Endodermal cell (in vitro differentiated cells): ENCODE measurements around the gene RIC1. TPM values are rescaled to one million over a fixed set of nuclear protein-coding genes. Genes with fewer than 3 reads are reported as not detected.

Experiments used
- DNase-seq: peaks from one replicate; pipeline ENCODE4 v3.0.0-alpha.2; 2017
- H3K27ac ChIP-seq: 2 replicates; pipeline ENCODE4 v1.5.1; 2013; ENCODE audit warnings: mild to moderate bottlenecking, low read depth, low read length, moderate library complexity
- H3K27me3 ChIP-seq: 2 replicates; pipeline ENCODE4 v1.6.1; 2013; ENCODE audit warnings: mild to moderate bottlenecking, low read length, moderate library complexity; ENCODE audit not compliant: insufficient read depth, control insufficient read depth, poor library complexity, severe bottlenecking
- H3K36me3 ChIP-seq: 2 replicates; pipeline ENCODE4 v1.7.0; 2013; ENCODE audit warnings: mild to moderate bottlenecking, low read length, moderate library complexity; ENCODE audit not compliant: control insufficient read depth, insufficient read depth
- H3K4me1 ChIP-seq: one replicate; pipeline ENCODE4 v1.7.0; 2013; ENCODE audit warnings: low read length; ENCODE audit not compliant: control insufficient read depth, insufficient read depth
- H3K4me3 ChIP-seq: 2 replicates; pipeline ENCODE4 v1.5.1; 2013; ENCODE audit warnings: mild to moderate bottlenecking, low read length, moderate library complexity
- H3K9ac ChIP-seq: 2 replicates; pipeline ENCODE4 v1.6.1; 2013; ENCODE audit warnings: mild to moderate bottlenecking, low read length, moderate library complexity; ENCODE audit not compliant: poor library complexity, severe bottlenecking; ENCODE audit errors: extremely low read depth
- H3K9me3 ChIP-seq: 2 replicates; pipeline ENCODE4 v1.6.1; 2013; ENCODE audit warnings: mild to moderate bottlenecking, low read length, moderate library complexity; ENCODE audit not compliant: control insufficient read depth
- H3K27ac Mint-ChIP-seq: 2 replicates; pipeline ENCODE4 v1.8.0; 2020; ENCODE audit warnings: mixed read lengths
- H3K27me3 Mint-ChIP-seq: 2 replicates; pipeline ENCODE4 v1.8.0; 2021; ENCODE audit warnings: mild to moderate bottlenecking, mixed read lengths; ENCODE audit not compliant: insufficient read depth
- H3K36me3 Mint-ChIP-seq: 2 replicates; pipeline ENCODE4 v1.8.0; 2020; ENCODE audit warnings: low read depth, mixed read lengths
- H3K4me1 Mint-ChIP-seq: 2 replicates; pipeline ENCODE4 v1.8.0; 2020; ENCODE audit warnings: mixed read lengths
- H3K4me3 Mint-ChIP-seq: 2 replicates; pipeline ENCODE4 v1.8.0; 2020; ENCODE audit warnings: mild to moderate bottlenecking, moderate library complexity, mixed read lengths
- H3K9me3 Mint-ChIP-seq: 2 replicates; pipeline ENCODE4 v1.8.0; 2020; ENCODE audit warnings: mild to moderate bottlenecking, mixed read lengths
- WGBS, 2 experiments: methylation state at CpG; one replicate each; pipeline versions ENCODE4 v1.1.5 to v1.1.7; 2013; ENCODE audit warnings: missing lambda C conversion rate in 2 of 2, mixed read lengths in 1 of 2; ENCODE audit not compliant: insufficient coverage in 1 of 2, insufficient read length in 1 of 2; 5-methylcytosine and 5-hydroxymethylcytosine counted together
- total RNA-seq, 2 donors: library from RNA; stranded (reverse); fragmentation: NEBNext Ultra II Directional in 1 of 2; extraction: Animal tissue kit (Norgen Biotek cat#: 25700) in 1 of 2; gene quantifications; 2 replicates in 1 of 2; 3 replicates in 1 of 2; pipeline ENCODE4 v1.2.1, GENCODE V29; 2021
- TF ChIP-seq, protein P1 (sequence below): fragments of 200-600 bp; sonication (generic); conservative IDR thresholded peaks from 2 replicates; pipeline ENCODE4 v1.5.0; 2021; ENCODE audit warnings: antibody characterized with exemption, mild to moderate bottlenecking

RIC1 gene
- total RNA-seq, 2 donors from 2014 or later, result 27.0 to 27.1 TPM

DNA sequence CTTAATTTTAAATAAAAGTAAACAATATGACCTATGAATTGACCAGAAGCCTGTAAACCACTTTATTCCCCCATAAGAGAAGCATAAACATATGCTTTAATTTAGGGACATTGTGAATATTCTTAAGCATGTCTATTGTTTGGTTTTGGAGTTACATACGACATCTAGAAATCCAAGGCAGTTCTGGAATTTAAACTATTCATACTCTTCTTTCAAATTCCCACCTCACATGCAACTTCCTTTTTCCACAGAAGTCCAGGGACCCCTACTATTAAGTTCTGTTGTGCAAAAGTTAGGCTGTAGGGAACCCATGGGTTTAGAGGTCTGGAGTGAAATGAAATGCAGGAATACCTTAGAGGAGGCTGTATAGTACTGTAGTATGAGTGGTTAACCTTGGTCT lies 2.1 kb downstream of the RIC1 start:
- Histone ChIP-seq H3K36me3 (no peaks in the 10 kb centered on the region), H3K4me3 (peak overlapping the region; percentile 95), H3K4me1 (no peaks in the 10 kb centered on the region), H3K9me3 (peaks cover 20% of the 10 kb centered on the region), H3K27ac (no peak overlapping the region), H3K9ac (peak overlapping the region; percentile 81), H3K27me3 (no peaks in the 10 kb centered on the region)
- peak overlapping the region; percentile 97 for H3K4me3 Mint-ChIP-seq
- H3K4me1 Mint-ChIP-seq, result peaks cover 19% of the 10 kb centered on the region
- DNase-seq, result no peak
- peaks cover 11% of the 10 kb centered on the region for H3K9me3 Mint-ChIP-seq
- no peak overlapping the region for H3K27ac Mint-ChIP-seq
- H3K36me3 Mint-ChIP-seq, result peaks cover 8% of the 10 kb centered on the region
- 77% methylated on average over 1 of the region's 1 CpG; no CpG with 5 or more reads in 1 of the 2 experiments for WGBS, 2 experiments
- TF ChIP-seq, protein P1, sequence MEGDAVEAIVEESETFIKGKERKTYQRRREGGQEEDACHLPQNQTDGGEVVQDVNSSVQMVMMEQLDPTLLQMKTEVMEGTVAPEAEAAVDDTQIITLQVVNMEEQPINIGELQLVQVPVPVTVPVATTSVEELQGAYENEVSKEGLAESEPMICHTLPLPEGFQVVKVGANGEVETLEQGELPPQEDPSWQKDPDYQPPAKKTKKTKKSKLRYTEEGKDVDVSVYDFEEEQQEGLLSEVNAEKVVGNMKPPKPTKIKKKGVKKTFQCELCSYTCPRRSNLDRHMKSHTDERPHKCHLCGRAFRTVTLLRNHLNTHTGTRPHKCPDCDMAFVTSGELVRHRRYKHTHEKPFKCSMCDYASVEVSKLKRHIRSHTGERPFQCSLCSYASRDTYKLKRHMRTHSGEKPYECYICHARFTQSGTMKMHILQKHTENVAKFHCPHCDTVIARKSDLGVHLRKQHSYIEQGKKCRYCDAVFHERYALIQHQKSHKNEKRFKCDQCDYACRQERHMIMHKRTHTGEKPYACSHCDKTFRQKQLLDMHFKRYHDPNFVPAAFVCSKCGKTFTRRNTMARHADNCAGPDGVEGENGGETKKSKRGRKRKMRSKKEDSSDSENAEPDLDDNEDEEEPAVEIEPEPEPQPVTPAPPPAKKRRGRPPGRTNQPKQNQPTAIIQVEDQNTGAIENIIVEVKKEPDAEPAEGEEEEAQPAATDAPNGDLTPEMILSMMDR, result no peak
- H3K27me3 Mint-ChIP-seq, result no peaks in the 10 kb centered on the region

- Mint-ChIP-seq H3K27ac (no peak overlapping the region), H3K36me3 (peaks cover 11% of the 10 kb centered on the region), H3K27me3 (no peaks in the 10 kb centered on the region), H3K4me3 (no peak overlapping the region), H3K4me1 (peaks cover 17% of the 10 kb centered on the region), H3K9me3 (peaks cover 13% of the 10 kb centered on the region)
- Histone ChIP-seq H3K9me3 (peaks cover 21% of the 10 kb centered on the region), H3K36me3 (no peaks in the 10 kb centered on the region), H3K27ac (no peak overlapping the region), H3K27me3 (no peaks in the 10 kb centered on the region), H3K9ac (no peak overlapping the region), H3K4me3 (peak overlapping the region; percentile 95), H3K4me1 (no peaks in the 10 kb centered on the region)
- 95 to 100% methylated on average over 1 to 3 of the region's 3 CpGs for WGBS, 2 experiments
- DNase-seq, result no peak
- TF ChIP-seq, protein P1, result no peak
Measured at GRCh38 chr9:5632540-5632939, 3.6 kb downstream of the RIC1 start.

DNA sequence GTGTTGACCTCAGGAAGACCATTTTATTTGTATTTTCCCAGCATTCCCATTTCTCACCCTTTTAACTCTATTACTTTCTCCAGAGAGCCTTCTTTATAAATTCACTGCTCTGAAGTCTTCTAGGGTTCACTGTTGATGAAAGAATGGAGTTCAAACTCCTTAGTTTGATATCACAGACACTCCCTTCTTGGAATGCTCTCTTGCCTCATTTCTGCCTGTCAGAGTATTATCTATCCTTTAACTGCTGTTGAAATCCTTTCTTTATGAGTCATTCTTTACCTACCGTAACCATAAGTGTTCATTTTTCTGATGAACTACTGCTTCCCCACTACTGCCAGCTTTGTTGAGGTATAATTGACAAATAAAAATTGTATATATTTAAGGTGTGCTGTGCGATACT lies 4.3 kb downstream of the RIC1 start:
- H3K9ac ChIP-seq, result no peak overlapping the region
- Mint-ChIP-seq H3K36me3 (peaks cover 18% of the 10 kb centered on the region), H3K9me3 (peaks cover 20% of the 10 kb centered on the region), H3K27me3 (no peaks in the 10 kb centered on the region), H3K27ac (no peak overlapping the region), H3K4me1 (peaks cover 14% of the 10 kb centered on the region), H3K4me3 (no peak overlapping the region)
- no peak for DNase-seq
- H3K4me1 ChIP-seq, result no peaks in the 10 kb centered on the region
- 80 to 100% methylated on average over 1 of the region's 2 CpGs for WGBS, 2 experiments
- H3K27me3 ChIP-seq, result no peaks in the 10 kb centered on the region
- no peak overlapping the region for H3K27ac ChIP-seq
- H3K9me3 ChIP-seq, result peaks cover 28% of the 10 kb centered on the region
- TF ChIP-seq, protein P1, result no peak
- H3K36me3 ChIP-seq, result no peaks in the 10 kb centered on the region
- no peak overlapping the region for H3K4me3 ChIP-seq
